Measurements from ENCODE around the gene TCERG1L. TPM values are rescaled to one million over a fixed set of nuclear protein-coding genes. Genes with fewer than 3 reads are reported as not detected.

The TCERG1L gene
- polyA plus RNA-seq, 1 donor from 2014 or later, result 0.53 TPM

- no peak overlapping the region for H2AFZ ChIP-seq (ENCODE audit: low read depth, low read length)
- H3K4me2 ChIP-seq (ENCODE audit: low read length), result no peak overlapping the region
Observed at GRCh38 chr10:131320860-131321604, 9.5 kb upstream of the TCERG1L start.

GRCh38 chr10:131318814-131319213 is 7.3 kb upstream of the TCERG1L start:
- H3K9me3 ChIP-seq (ENCODE audit: low read length), result no peaks in the 10 kb centered on the region
- peaks cover 3% of the 10 kb centered on the region for H3K27me3 ChIP-seq (ENCODE audit: insufficient read depth, low read depth, low read length)
- H3K4me2 ChIP-seq (ENCODE audit: low read length), result no peak overlapping the region
- H3K9me2 ChIP-seq (ENCODE audit: insufficient read depth, low read length), result no peaks in the 10 kb centered on the region
- H4K20me1 ChIP-seq (ENCODE audit: insufficient read depth), result no peaks in the 10 kb centered on the region
- no peaks in the 10 kb centered on the region for H3K79me2 ChIP-seq (replicated peaks; ENCODE audit: insufficient read depth, low read length)
- H2AFZ ChIP-seq (ENCODE audit: low read depth, low read length), result no peak overlapping the region
- no peak overlapping the region for H3K27ac ChIP-seq (ENCODE audit: low read length)
- no peaks in the 10 kb centered on the region for H3F3A ChIP-seq (ENCODE audit: insufficient read depth, low read length, poor library complexity, severe bottlenecking)
- no peak overlapping the region for H3K4me3 ChIP-seq (ENCODE audit: low read length)
- H3K36me3 ChIP-seq (ENCODE audit: insufficient read depth, low read length), result no peaks in the 10 kb centered on the region
- no peak overlapping the region for H3K9ac ChIP-seq (ENCODE audit: low read length)
- TF ChIP-seq TAF1 (IDR thresholded peaks at IDR 0.05; ENCODE audit: low read depth), result no peak
- TF ChIP-seq REST (IDR thresholded peaks at IDR 0.05; ENCODE audit: borderline replicate concordance), result no peak
- TF ChIP-seq MXI1 (conservative IDR thresholded peaks at IDR 0.05; ENCODE audit: poor library complexity, severe bottlenecking), result no peak
- no peak for TF ChIP-seq EP300 (conservative IDR thresholded peaks at IDR 0.05; ENCODE audit: poor library complexity, severe bottlenecking)
- no peak for TF ChIP-seq SMC3 (conservative IDR thresholded peaks at IDR 0.05; ENCODE audit: poor library complexity)
- TF ChIP-seq RAD21 (conservative IDR thresholded peaks at IDR 0.05), result no peak
- no peak for TF ChIP-seq POLR2AphosphoS5 (IDR thresholded peaks at IDR 0.05)

More at GRCh38 chr10:131320860-131321604, 9.5 kb upstream of the TCERG1L start:
- Histone ChIP-seq H3K9me2 (ENCODE audit: insufficient read depth, low read length) (no peaks in the 10 kb centered on the region), H3K9ac (ENCODE audit: low read length) (no peak overlapping the region), H3K79me2 (replicated peaks; ENCODE audit: insufficient read depth, low read length) (no peaks in the 10 kb centered on the region), H3K27ac (ENCODE audit: low read length) (no peak overlapping the region), H3K4me3 (ENCODE audit: low read length) (no peak overlapping the region), H3K27me3 (ENCODE audit: insufficient read depth, low read depth, low read length) (peaks cover 3% of the 10 kb centered on the region), H4K20me1 (ENCODE audit: insufficient read depth) (no peaks in the 10 kb centered on the region), H3K9me3 (ENCODE audit: low read length) (no peaks in the 10 kb centered on the region), H3F3A (ENCODE audit: insufficient read depth, low read length, poor library complexity, severe bottlenecking) (no peaks in the 10 kb centered on the region), H3K36me3 (ENCODE audit: insufficient read depth, low read length) (no peaks in the 10 kb centered on the region)
- no peak for TF ChIP-seq RAD21 (conservative IDR thresholded peaks at IDR 0.05)
- no peak for TF ChIP-seq POLR2AphosphoS5 (IDR thresholded peaks at IDR 0.05)
- no peak for TF ChIP-seq REST (IDR thresholded peaks at IDR 0.05; ENCODE audit: borderline replicate concordance)
- no peak for TF ChIP-seq CTCF (IDR thresholded peaks at IDR 0.05; ENCODE audit: poor library complexity, severe bottlenecking)
- no peak for TF ChIP-seq EZH2 (IDR thresholded peaks at IDR 0.05; ENCODE audit: borderline replicate concordance, insufficient read depth, low read length, poor library complexity, severe bottlenecking)
- no peak for TF ChIP-seq SMC3 (conservative IDR thresholded peaks at IDR 0.05; ENCODE audit: poor library complexity)
- TF ChIP-seq MXI1 (conservative IDR thresholded peaks at IDR 0.05; ENCODE audit: poor library complexity, severe bottlenecking), result no peak
- TF ChIP-seq EP300 (conservative IDR thresholded peaks at IDR 0.05; ENCODE audit: poor library complexity, severe bottlenecking), result no peak
- no peak for TF ChIP-seq TAF1 (IDR thresholded peaks at IDR 0.05; ENCODE audit: low read depth)
